Left renal cortex interstitium (tissue), 4 donors: Measurements from ENCODE around the gene TMEM245. TPM values are rescaled to one million over a fixed set of nuclear protein-coding genes. Genes with fewer than 3 reads are reported as not detected.
"Not testable (repeated sequence)": the region's sequence is repeated elsewhere in the genome, so short reads cannot be mapped to it uniquely, and the experiment has no call there.

Experiments used
- DNase-seq, 4 donors: peaks; one replicate each; pipeline ENCODE4 v3.0.0-alpha.2; 2013; ENCODE audit warnings: low read depth in 4 of 4, low spot score in 2 of 4, missing footprints in 1 of 4
- polyA plus RNA-seq, 4 donors: library from polyadenylated mRNA; unstranded; fragments of 120-200 nt; gene quantifications; one replicate each; pipeline ENCODE4 v1.2.1, GENCODE V29; 2013; ENCODE audit not compliant: insufficient read length in 4 of 4

The TMEM245 gene
- polyA plus RNA-seq, 4 donors: 57.7 to 78.0 (median 65.0) TPM

- DNase-seq: no peak
Observed at GRCh38 chr9:109072133-109072692, 47.5 kb downstream of the TMEM245 start.

- DNase-seq: no peak
Observed at GRCh38 chr9:109068764-109069163, 51.0 kb downstream of the TMEM245 start.

GRCh38 chr9:109064963-109065702, 54.6 kb downstream of the TMEM245 start:
- DNase-seq: no peak

- no peak for DNase-seq
Observed at GRCh38 chr9:109063760-109064159, 56.0 kb downstream of the TMEM245 start.

- no peak for DNase-seq
Observed at GRCh38 chr9:109062543-109062942, 57.2 kb downstream of the TMEM245 start.

GRCh38 chr9:109060191-109060590, 59.6 kb downstream of the TMEM245 start:
- no peak for DNase-seq

GRCh38 chr9:109053121-109053520, 66.6 kb downstream of the TMEM245 start:
- DNase-seq: not testable (repeated sequence)

- no peak for DNase-seq
Observed at GRCh38 chr9:109052416-109052815, 67.3 kb downstream of the TMEM245 start.

GRCh38 chr9:109051733-109052132, 68.0 kb downstream of the TMEM245 start:
- no peak for DNase-seq

- no peak for DNase-seq
Observed at GRCh38 chr9:109050444-109050843, 69.3 kb downstream of the TMEM245 start.

GRCh38 chr9:109048822-109049221, 70.9 kb downstream of the TMEM245 start:
- no peak for DNase-seq

- DNase-seq: no peak
Observed at GRCh38 chr9:109047259-109047658, 72.5 kb downstream of the TMEM245 start.

- DNase-seq: no peak
Observed at GRCh38 chr9:109046346-109046745, 73.4 kb downstream of the TMEM245 start.

GRCh38 chr9:109043578-109043977, 76.2 kb downstream of the TMEM245 start:
- no peak for DNase-seq

- DNase-seq: no peak
Observed at GRCh38 chr9:109040571-109040970, 79.2 kb downstream of the TMEM245 start.

GRCh38 chr9:109039539-109039938, 80.2 kb downstream of the TMEM245 start:
- DNase-seq: no peak

GRCh38 chr9:109037946-109038715, 81.6 kb downstream of the TMEM245 start:
- DNase-seq: no peak

- no peak for DNase-seq
Observed at GRCh38 chr9:109036744-109037680, 82.7 kb downstream of the TMEM245 start.

GRCh38 chr9:109035684-109036423, 83.9 kb downstream of the TMEM245 start:
- DNase-seq: no peak
